ENCODE results near the gene CCZ1B. TPM values are rescaled to one million over a fixed set of nuclear protein-coding genes. Genes with fewer than 3 reads are reported as not detected.
"Not testable (repeated sequence)": the region's sequence is repeated elsewhere in the genome, so short reads cannot be mapped to it uniquely, and the experiment has no call there.

CCZ1B gene
- total and polyA plus RNA-seq, 5 donors: 22.6 to 51.3 (median 37.1) TPM

- H3K4me3 ChIP-seq (ENCODE audit: low read length); H3K4me1 ChIP-seq (ENCODE audit: control insufficient read depth, insufficient read depth, low read length); intact Hi-C loops (cut with DNase I); H3K27ac ChIP-seq (ENCODE audit: low read length); ATAC-seq; H3K9me3 ChIP-seq (ENCODE audit: control insufficient read depth, low read length); H3K27me3 ChIP-seq (ENCODE audit: control insufficient read depth, insufficient read depth): not testable (repeated sequence)
- 1% methylated on average over 61 of the region's 71 CpGs for WGBS
- DNase-seq: peak in 1 of 3 donors; percentile 60
Measured at GRCh38 chr7:6854747-6855562, 28.9 kb upstream of the CCZ1B start.

- 80% methylated on average over 17 of the region's 17 CpGs for WGBS
- peak; percentile 30 to 75 (median 57) for DNase-seq
- intact Hi-C loops (cut with DNase I): not testable (repeated sequence)
Measured at GRCh38 chr7:6853681-6854080, 27.6 kb upstream of the CCZ1B start.

GRCh38 chr7:6849127-6849526 lies 23.1 kb upstream of the CCZ1B start:
- intact Hi-C loops (cut with DNase I); DNase-seq; H3K9me3 ChIP-seq (ENCODE audit: control insufficient read depth, low read length); H3K4me3 ChIP-seq (ENCODE audit: low read length); ATAC-seq; H3K4me1 ChIP-seq (ENCODE audit: control insufficient read depth, insufficient read depth, low read length); H3K27me3 ChIP-seq (ENCODE audit: control insufficient read depth, insufficient read depth); H3K27ac ChIP-seq (ENCODE audit: low read length): not testable (repeated sequence)
- 87% methylated on average over 6 of the region's 6 CpGs for WGBS

More at GRCh38 chr7:6853681-6854080, 27.6 kb upstream of the CCZ1B start:
- not testable (repeated sequence) for H3K4me3 ChIP-seq (ENCODE audit: low read length); ATAC-seq; H3K9me3 ChIP-seq (ENCODE audit: control insufficient read depth, low read length); H3K27me3 ChIP-seq (ENCODE audit: control insufficient read depth, insufficient read depth); H3K4me1 ChIP-seq (ENCODE audit: control insufficient read depth, insufficient read depth, low read length)
- peak overlapping the region; percentile 30 for H3K27ac ChIP-seq (ENCODE audit: low read length)

GRCh38 chr7:6847751-6848150 lies 21.7 kb upstream of the CCZ1B start:
- H3K4me3 ChIP-seq (ENCODE audit: low read length); H3K9me3 ChIP-seq (ENCODE audit: control insufficient read depth, low read length); DNase-seq; ATAC-seq; H3K27ac ChIP-seq (ENCODE audit: low read length); intact Hi-C loops (cut with DNase I); H3K27me3 ChIP-seq (ENCODE audit: control insufficient read depth, insufficient read depth); H3K4me1 ChIP-seq (ENCODE audit: control insufficient read depth, insufficient read depth, low read length): not testable (repeated sequence)
- 88% methylated on average over 18 of the region's 18 CpGs for WGBS

- DNase-seq; H3K27ac ChIP-seq (ENCODE audit: low read length); ATAC-seq; H3K9me3 ChIP-seq (ENCODE audit: control insufficient read depth, low read length); H3K4me3 ChIP-seq (ENCODE audit: low read length); H3K27me3 ChIP-seq (ENCODE audit: control insufficient read depth, insufficient read depth); H3K4me1 ChIP-seq (ENCODE audit: control insufficient read depth, insufficient read depth, low read length); intact Hi-C loops (cut with DNase I): not testable (repeated sequence)
- 68% methylated on average over 16 of the region's 16 CpGs for WGBS
Measured at GRCh38 chr7:6845971-6846449, 19.9 kb upstream of the CCZ1B start.

GRCh38 chr7:6843654-6844053 lies 17.6 kb upstream of the CCZ1B start:
- H3K4me1 ChIP-seq (ENCODE audit: control insufficient read depth, insufficient read depth, low read length); DNase-seq; intact Hi-C loops (cut with DNase I); H3K27me3 ChIP-seq (ENCODE audit: control insufficient read depth, insufficient read depth); H3K9me3 ChIP-seq (ENCODE audit: control insufficient read depth, low read length); H3K4me3 ChIP-seq (ENCODE audit: low read length); ATAC-seq; H3K27ac ChIP-seq (ENCODE audit: low read length): not testable (repeated sequence)
- 72% methylated on average over 6 of the region's 6 CpGs for WGBS

- intact Hi-C loops (cut with DNase I); H3K27ac ChIP-seq (ENCODE audit: low read length); H3K9me3 ChIP-seq (ENCODE audit: control insufficient read depth, low read length); H3K27me3 ChIP-seq (ENCODE audit: control insufficient read depth, insufficient read depth); H3K4me3 ChIP-seq (ENCODE audit: low read length); ATAC-seq; H3K4me1 ChIP-seq (ENCODE audit: control insufficient read depth, insufficient read depth, low read length); DNase-seq: not testable (repeated sequence)
- 21% methylated on average over 5 of the region's 5 CpGs for WGBS
Measured at GRCh38 chr7:6843092-6843491, 17.0 kb upstream of the CCZ1B start.

- DNase-seq; H3K27me3 ChIP-seq (ENCODE audit: control insufficient read depth, insufficient read depth); H3K27ac ChIP-seq (ENCODE audit: low read length); intact Hi-C loops (cut with DNase I); H3K4me3 ChIP-seq (ENCODE audit: low read length); H3K4me1 ChIP-seq (ENCODE audit: control insufficient read depth, insufficient read depth, low read length); ATAC-seq; H3K9me3 ChIP-seq (ENCODE audit: control insufficient read depth, low read length): not testable (repeated sequence)
- WGBS: 70% methylated on average over 20 of the region's 20 CpGs
Measured at GRCh38 chr7:6842278-6842921, 16.3 kb upstream of the CCZ1B start.

- intact Hi-C loops (cut with DNase I); ATAC-seq; H3K27ac ChIP-seq (ENCODE audit: low read length); DNase-seq; H3K27me3 ChIP-seq (ENCODE audit: control insufficient read depth, insufficient read depth); H3K4me1 ChIP-seq (ENCODE audit: control insufficient read depth, insufficient read depth, low read length); H3K9me3 ChIP-seq (ENCODE audit: control insufficient read depth, low read length); H3K4me3 ChIP-seq (ENCODE audit: low read length): not testable (repeated sequence)
- WGBS: 91% methylated on average over 10 of the region's 10 CpGs
Measured at GRCh38 chr7:6837081-6837480, 11.0 kb upstream of the CCZ1B start.

- ATAC-seq; H3K27ac ChIP-seq (ENCODE audit: low read length); intact Hi-C loops (cut with DNase I); H3K27me3 ChIP-seq (ENCODE audit: control insufficient read depth, insufficient read depth); H3K4me1 ChIP-seq (ENCODE audit: control insufficient read depth, insufficient read depth, low read length); H3K9me3 ChIP-seq (ENCODE audit: control insufficient read depth, low read length); DNase-seq; H3K4me3 ChIP-seq (ENCODE audit: low read length): not testable (repeated sequence)
- WGBS: 45% methylated on average over 3 of the region's 3 CpGs
Measured at GRCh38 chr7:6835521-6835920, 9.4 kb upstream of the CCZ1B start.

- Histone ChIP-seq H3K27me3 (ENCODE audit: control insufficient read depth, insufficient read depth) (no peaks in the 10 kb centered on the region), H3K27ac (ENCODE audit: low read length) (no peak overlapping the region), H3K4me1 (ENCODE audit: control insufficient read depth, insufficient read depth, low read length) (no peaks in the 10 kb centered on the region), H3K9me3 (ENCODE audit: control insufficient read depth, low read length) (no peaks in the 10 kb centered on the region), H3K4me3 (ENCODE audit: low read length) (no peak overlapping the region)
- intact Hi-C loops (cut with DNase I): no loop called here
- no peak for DNase-seq
- no peak for ATAC-seq
- 87% methylated on average over 6 of the region's 6 CpGs for WGBS
Measured at GRCh38 chr7:6833636-6834035, 7.6 kb upstream of the CCZ1B start.
